ENCODE data around the gene RSPH10B. TPM values are rescaled to one million over a fixed set of nuclear protein-coding genes. Genes with fewer than 3 reads are reported as not detected.
"Not testable (repeated sequence)": the region's sequence is repeated elsewhere in the genome, so short reads cannot be mapped to it uniquely, and the experiment has no call there.

RSPH10B gene
- total RNA-seq, 1 donor from 2014 or later, result not detected

- not testable (repeated sequence) for FAIRE-seq; H3K27me3 ChIP-seq (ENCODE audit: control insufficient read depth, insufficient read depth, low read length); H3K36me3 ChIP-seq (ENCODE audit: control insufficient read depth, insufficient read depth, low read length)
- H3K4me3 ChIP-seq (ENCODE audit: low read depth, low read length), result peak within 1 kb of the TSS; percentile 40
- peak; percentile 37 for TF ChIP-seq CTCF (IDR thresholded peaks at IDR 0.05; ENCODE audit: insufficient read depth, low read length, severe bottlenecking)
- DNase-seq (ENCODE audit: low read depth), result peak; percentile 39
Measured at GRCh38 chr7:5898480-5899224, 71.8 kb downstream of the RSPH10B start, which contains the start of gene CCZ1. TSS of gene CCZ1 (plus strand) at chr7:5898733. CDS start at chr7:5898800, 67 bp downstream.

GRCh38 chr7:5897369-5897919 lies 73.0 kb downstream of the RSPH10B start:
- DNase-seq (ENCODE audit: low read depth); FAIRE-seq; H3K27me3 ChIP-seq (ENCODE audit: control insufficient read depth, insufficient read depth, low read length); H3K4me3 ChIP-seq (ENCODE audit: low read depth, low read length); H3K36me3 ChIP-seq (ENCODE audit: control insufficient read depth, insufficient read depth, low read length): not testable (repeated sequence)

- DNase-seq (ENCODE audit: low read depth), result no peak
- Histone ChIP-seq H3K27me3 (ENCODE audit: control insufficient read depth, insufficient read depth, low read length) (no peaks in the 10 kb centered on the region), H3K36me3 (ENCODE audit: control insufficient read depth, insufficient read depth, low read length) (no peaks in the 10 kb centered on the region), H3K4me3 (ENCODE audit: low read depth, low read length) (no peak overlapping the region)
- TF ChIP-seq CTCF (IDR thresholded peaks at IDR 0.05; ENCODE audit: insufficient read depth, low read length, severe bottlenecking), result no peak
- FAIRE-seq, result no peak
Measured at GRCh38 chr7:5892498-5892897, 78.0 kb downstream of the RSPH10B start.

GRCh38 chr7:5890244-5890643 lies 80.2 kb downstream of the RSPH10B start:
- H3K36me3 ChIP-seq (ENCODE audit: control insufficient read depth, insufficient read depth, low read length); DNase-seq (ENCODE audit: low read depth); FAIRE-seq; H3K27me3 ChIP-seq (ENCODE audit: control insufficient read depth, insufficient read depth, low read length); H3K4me3 ChIP-seq (ENCODE audit: low read depth, low read length): not testable (repeated sequence)

GRCh38 chr7:5888021-5888420 lies 82.5 kb downstream of the RSPH10B start:
- H3K36me3 ChIP-seq (ENCODE audit: control insufficient read depth, insufficient read depth, low read length); DNase-seq (ENCODE audit: low read depth); H3K27me3 ChIP-seq (ENCODE audit: control insufficient read depth, insufficient read depth, low read length); H3K4me3 ChIP-seq (ENCODE audit: low read depth, low read length); FAIRE-seq: not testable (repeated sequence)

GRCh38 chr7:5884431-5884830 lies 86.1 kb downstream of the RSPH10B start:
- H3K27me3 ChIP-seq (ENCODE audit: control insufficient read depth, insufficient read depth, low read length); H3K36me3 ChIP-seq (ENCODE audit: control insufficient read depth, insufficient read depth, low read length); H3K4me3 ChIP-seq (ENCODE audit: low read depth, low read length); DNase-seq (ENCODE audit: low read depth); FAIRE-seq: not testable (repeated sequence)

- H3K36me3 ChIP-seq (ENCODE audit: control insufficient read depth, insufficient read depth, low read length); FAIRE-seq; DNase-seq (ENCODE audit: low read depth); H3K27me3 ChIP-seq (ENCODE audit: control insufficient read depth, insufficient read depth, low read length); H3K4me3 ChIP-seq (ENCODE audit: low read depth, low read length): not testable (repeated sequence)
Measured at GRCh38 chr7:5880106-5880505, 90.4 kb downstream of the RSPH10B start.

GRCh38 chr7:5879591-5879990 lies 90.9 kb downstream of the RSPH10B start:
- not testable (repeated sequence) for H3K36me3 ChIP-seq (ENCODE audit: control insufficient read depth, insufficient read depth, low read length); H3K4me3 ChIP-seq (ENCODE audit: low read depth, low read length); DNase-seq (ENCODE audit: low read depth); FAIRE-seq; H3K27me3 ChIP-seq (ENCODE audit: control insufficient read depth, insufficient read depth, low read length)

Other genes starting within 250 kb of the RSPH10B start
- gene RNF216, start 189.0 kb downstream of the RSPH10B start, total RNA-seq, result 16.3 TPM in 2 replicates
- gene OCM, start 89.9 kb downstream of the RSPH10B start, total RNA-seq, result not detected in 2 replicates
- 42.9 TPM in 2 replicates for gene CCZ1, start 72.0 kb downstream of the RSPH10B start, total RNA-seq
- gene PMS2, start 38.4 kb upstream of the RSPH10B start, total RNA-seq, result 22.6 and 29.6 TPM in 2 replicates
- gene AIMP2, start 38.6 kb upstream of the RSPH10B start, total RNA-seq, result 50.6 and 79.0 TPM in 2 replicates
- gene ANKRD61, start 60.7 kb upstream of the RSPH10B start, total RNA-seq, result 0.26 TPM in 1 of 2 replicates, not detected in the other
- 34.2 and 37.6 TPM in 2 replicates for gene EIF2AK1, start 88.5 kb upstream of the RSPH10B start, total RNA-seq
- gene USP42, start 134.3 kb upstream of the RSPH10B start, total RNA-seq, result 2.6 and 2.9 TPM in 2 replicates